GM21723 (cell line): ENCODE measurements around the gene MAPK1.
"Not testable (repeated sequence)": the region's sequence is repeated elsewhere in the genome, so short reads cannot be mapped to it uniquely, and the experiment has no call there.

ENCODE experiments used
- ATAC-seq: cut with Tn5 transposase; IDR thresholded peaks from one replicate; pipeline ENCODE4 v1.9.1; 2021; ENCODE audit warnings: mild to moderate bottlenecking, moderate library complexity; ENCODE audit not compliant: unreplicated experiment

The MAPK1 gene

DNA sequence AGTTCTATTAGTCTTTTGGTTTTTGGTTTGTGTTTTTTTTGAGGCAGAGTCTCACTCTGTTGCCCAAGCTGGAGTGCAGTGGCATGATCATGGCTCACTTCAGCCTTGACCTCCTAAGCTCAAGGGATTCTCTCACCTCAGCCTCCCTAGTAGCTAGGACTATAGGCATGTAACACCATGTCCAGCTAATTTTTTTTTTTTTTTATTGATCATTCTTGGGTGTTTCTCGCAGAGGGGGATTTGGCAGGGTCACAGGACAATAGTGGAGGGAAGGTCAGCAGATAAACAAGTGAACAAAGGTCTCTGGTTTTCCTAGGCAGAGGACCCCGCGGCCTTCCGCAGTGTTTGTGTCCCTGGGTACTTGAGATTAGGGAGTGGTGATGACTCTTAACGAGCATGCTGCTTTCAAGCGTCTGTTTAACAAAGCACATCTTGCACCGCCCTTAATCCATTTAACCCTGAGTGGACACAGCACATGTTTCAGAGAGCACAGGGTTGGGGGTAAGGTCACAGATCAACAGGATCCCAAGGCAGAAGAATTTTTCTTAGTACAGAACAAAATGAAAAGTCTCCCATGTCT lies 15.4 kb upstream of the MAPK1 start:
- ATAC-seq, result not testable (repeated sequence)

DNA sequence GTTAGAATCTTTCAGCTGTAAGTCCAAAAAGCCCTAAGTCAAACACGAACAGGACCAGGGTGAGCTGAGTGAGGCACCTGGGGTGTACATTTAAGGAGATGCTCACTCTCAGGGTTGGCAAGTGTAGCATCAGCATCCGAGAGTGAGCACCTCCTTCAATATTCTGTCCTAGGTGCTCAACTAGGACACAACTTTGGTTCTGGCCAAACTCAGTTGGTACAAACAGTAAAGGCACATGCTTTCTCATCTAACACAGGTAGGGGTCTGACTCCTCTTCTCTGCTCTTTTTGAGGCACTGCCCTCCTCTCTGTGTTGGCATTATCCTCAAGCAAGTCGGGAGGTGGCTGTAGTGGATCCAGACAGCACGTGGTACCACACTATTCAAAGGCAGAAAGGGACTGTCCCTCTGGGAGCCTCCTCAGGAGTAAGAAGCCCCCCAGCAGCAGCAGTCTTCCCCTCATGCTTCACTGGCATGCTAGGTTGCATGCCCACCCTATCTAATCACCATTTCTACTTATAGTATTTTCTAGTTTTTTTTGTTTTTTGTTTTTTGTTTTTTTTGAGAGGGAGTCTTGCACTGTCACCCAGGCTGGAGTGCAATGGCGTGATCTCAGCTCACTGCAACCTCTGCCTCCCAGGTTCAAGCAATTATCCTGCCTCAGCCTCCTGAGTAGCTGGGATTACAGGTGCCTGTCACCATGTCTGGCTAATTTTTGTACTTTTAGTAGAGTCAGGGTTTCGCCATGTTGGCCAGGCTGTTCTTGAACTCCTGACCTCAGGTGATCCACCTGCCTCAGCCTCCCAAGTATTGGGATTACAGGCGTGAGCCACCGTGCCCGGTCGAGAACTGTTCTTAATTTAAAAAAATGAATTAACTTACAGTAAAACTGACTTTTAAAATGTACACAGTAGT lies 14.7 kb upstream of the MAPK1 start:
- no peak for ATAC-seq

GRCh38 chr22:21876486-21877176 lies 9.2 kb upstream of the MAPK1 start:
- ATAC-seq, result no peak

GRCh38 chr22:21874953-21875352 lies 7.5 kb upstream of the MAPK1 start:
- not testable (repeated sequence) for ATAC-seq

DNA sequence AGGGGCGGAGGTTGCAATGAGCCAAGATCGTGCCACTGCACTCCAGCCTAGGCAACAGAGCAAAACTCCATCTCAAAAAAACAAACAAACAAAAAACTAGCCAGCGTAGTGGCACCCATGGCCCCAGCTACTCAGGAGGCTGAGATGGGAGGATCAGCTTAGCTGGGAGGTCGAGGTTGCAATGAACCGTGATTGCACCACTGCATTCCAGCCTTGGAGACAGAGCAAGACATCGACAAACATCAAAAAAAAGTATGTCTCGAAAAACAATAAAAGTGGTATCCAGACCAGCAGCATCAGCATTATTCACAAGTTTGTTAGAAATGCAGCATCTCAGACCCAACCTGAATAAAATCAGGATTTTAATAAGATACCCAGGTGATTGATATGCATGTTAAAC lies 6.2 kb upstream of the MAPK1 start:
- ATAC-seq, result no peak

DNA sequence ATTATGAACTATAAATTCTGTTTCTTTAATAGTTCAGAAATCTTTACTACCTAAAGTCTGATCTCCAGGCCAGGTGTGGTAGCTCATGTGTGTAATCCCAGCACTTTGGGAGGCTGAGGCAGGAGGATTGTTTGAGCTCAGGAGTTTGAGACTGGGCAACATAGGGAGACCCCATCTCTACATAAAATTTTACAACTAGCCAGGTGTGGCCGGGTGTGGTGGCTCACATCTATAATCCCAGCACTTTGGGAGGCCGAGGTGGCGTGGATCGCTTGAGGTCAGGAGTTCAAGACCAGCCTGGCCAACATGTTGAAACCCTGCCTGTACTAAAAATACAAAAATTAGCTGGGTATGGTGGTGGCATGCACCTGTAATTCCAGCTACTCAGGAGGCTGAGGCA lies 5.3 kb upstream of the MAPK1 start:
- ATAC-seq, result not testable (repeated sequence)

- no peak for ATAC-seq
These were observed 1.2 kb upstream of the MAPK1 start for GRCh38 chr22:21868651-21869050.

- peak; percentile 11 for ATAC-seq
These were observed 465 bp downstream of the MAPK1 start for GRCh38 chr22:21866833-21867527.

DNA sequence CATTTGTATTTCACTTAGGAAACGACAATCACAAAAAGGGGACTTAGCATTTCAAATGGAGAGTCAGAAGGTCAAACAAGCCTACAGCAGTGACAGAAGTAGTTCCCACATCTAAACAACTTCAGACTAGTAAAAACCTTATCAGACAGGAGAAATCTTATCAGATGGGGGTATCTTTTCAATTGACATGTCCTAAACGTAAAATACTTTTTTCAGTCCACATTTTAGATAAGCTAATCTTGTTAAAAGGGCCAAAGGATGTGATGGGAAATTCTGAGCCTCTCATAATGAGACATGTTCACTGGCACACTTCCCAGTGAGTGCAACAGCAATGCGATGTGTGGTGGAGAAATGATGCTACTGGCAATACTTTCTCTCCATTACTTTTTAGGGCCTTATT lies 2.4 kb downstream of the MAPK1 start:
- ATAC-seq, result no peak

- ATAC-seq, result no peak
These were observed 4.8 kb downstream of the MAPK1 start for GRCh38 chr22:21862386-21863245.

GRCh38 chr22:21861851-21862250 lies 5.6 kb downstream of the MAPK1 start:
- ATAC-seq, result no peak

GRCh38 chr22:21861264-21861848 lies 6.1 kb downstream of the MAPK1 start:
- no peak for ATAC-seq

DNA sequence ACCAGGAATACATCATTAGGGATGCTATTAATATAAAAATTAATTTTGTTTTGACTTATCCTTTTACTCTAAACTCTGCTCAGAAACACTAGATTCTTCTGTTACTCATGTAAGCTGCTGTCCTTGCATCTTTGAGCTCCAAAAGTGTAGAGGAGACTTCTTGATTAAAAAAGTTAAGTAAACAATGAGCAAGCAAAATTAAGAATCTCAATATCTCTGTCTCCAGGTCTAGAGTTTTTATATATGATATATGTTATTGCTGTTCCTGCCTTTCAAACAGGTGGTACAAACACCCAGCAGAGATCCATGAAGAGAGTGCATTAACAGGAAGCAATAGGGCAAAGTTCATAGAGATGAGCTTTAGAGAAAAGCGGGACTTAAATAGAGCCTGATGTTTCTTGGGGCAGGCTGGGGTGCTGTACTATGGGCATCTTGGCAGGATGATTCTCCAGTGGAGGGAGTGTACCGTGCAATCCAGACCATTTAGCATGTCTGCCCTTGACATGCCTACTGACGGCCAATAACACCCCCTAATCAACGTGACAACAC lies 6.9 kb downstream of the MAPK1 start:
- ATAC-seq, result no peak

GRCh38 chr22:21858025-21858764 lies 9.2 kb downstream of the MAPK1 start:
- peak; percentile 7 for ATAC-seq

GRCh38 chr22:21857481-21857914 lies 9.9 kb downstream of the MAPK1 start:
- ATAC-seq, result peak; percentile 62

GRCh38 chr22:21856868-21857267 lies 10.6 kb downstream of the MAPK1 start:
- ATAC-seq, result no peak

GRCh38 chr22:21856197-21856596 lies 11.2 kb downstream of the MAPK1 start:
- no peak for ATAC-seq

- ATAC-seq, result no peak
These were observed 11.8 kb downstream of the MAPK1 start for GRCh38 chr22:21855676-21856075.

GRCh38 chr22:21850660-21851059 lies 16.8 kb downstream of the MAPK1 start:
- no peak for ATAC-seq
